HepG2 (cell line): ENCODE results near the gene P2RY11. TPM values are rescaled to one million over a fixed set of nuclear protein-coding genes. Genes with fewer than 3 reads are reported as not detected.

Experiments used
- ATAC-seq: fragments of 200-7000 bp; cut with Tn5 transposase; 3 replicates; pipeline ENCODE4 v1.9.1; 2020; ENCODE audit warnings: mild to moderate bottlenecking, moderate library complexity
- BruUV-seq: library from RNA; stranded (reverse); fragments of 400-500 nt; replicated peaks from 2 replicates; lab custom pipeline; 2021; lab: Mats Ljungman, UMichigan
- CTCF ChIA-PET: fragments of 300-600 bp; formaldehyde crosslinking; extraction: SDS; loops from one replicate; lab custom pipeline; 2021; ENCODE audit warnings: low total read pairs, inconsistent platforms, low intra/inter-chr PET ratio; lab: Yijun Ruan, JAX
- POLR2A ChIA-PET: fragments of 350-600 bp; sonication (Branson Sonifier 250); formaldehyde crosslinking; loops from one replicate; lab custom pipeline; 2020; ENCODE audit warnings: antibody characterized with exemption, inconsistent platforms; lab: Yijun Ruan, JAX
- DNase-seq: peaks from one replicate; pipeline ENCODE4 v3.0.0-alpha.2; 2015; ENCODE audit warnings: low spot score
- FAIRE-seq: peaks from 3 replicates; lab custom pipeline; 2011; peaks lifted over from hg19 to GRCh38; lab: Jason Lieb, UNC
- H2AFZ ChIP-seq: one replicate; pipeline ENCODE4 v1.6.1; 2011; ENCODE audit warnings: low read length, inconsistent platforms
- H3K27ac ChIP-seq: fragments of 300-600 bp; 3 replicates; pipeline ENCODE4 v1.8.0; 2011; ENCODE audit warnings: mixed run types, mild to moderate bottlenecking, mixed read lengths, low read length, inconsistent platforms; ENCODE audit not compliant: insufficient read depth; ENCODE audit errors: extremely low read length
- H3K27me3 ChIP-seq, 2 experiments: fragments of 200-600 bp in 1 of 2; 2 replicates in 1 of 2; 3 replicates in 1 of 2; pipeline versions ENCODE4 v1.6.0 to v1.8.0; 2011; ENCODE audit warnings: low read length in 2 of 2, mild to moderate bottlenecking in 2 of 2, moderate library complexity in 2 of 2, inconsistent platforms in 1 of 2; ENCODE audit not compliant: insufficient read depth in 2 of 2, control insufficient read depth in 1 of 2
- H3K36me3 ChIP-seq, 2 experiments: fragments of 200-600 bp in 1 of 2; replicated peaks in 1 of 2; 2 replicates in 1 of 2; 3 replicates in 1 of 2; pipeline versions ENCODE4 v1.5.1 to v1.8.0; 2011; ENCODE audit warnings: low read length in 2 of 2, inconsistent platforms in 1 of 2; ENCODE audit not compliant: insufficient read depth in 2 of 2, control insufficient read depth in 1 of 2
- H3K4me1 ChIP-seq: 2 replicates; pipeline ENCODE4 v1.5.1; 2012; ENCODE audit warnings: low read length, inconsistent platforms; ENCODE audit not compliant: insufficient read depth
- H3K4me2 ChIP-seq: 2 replicates; pipeline ENCODE4 v1.6.0; 2011; ENCODE audit warnings: low read depth, low read length, inconsistent platforms
- H3K4me3 ChIP-seq, 3 experiments: fragments of 200-600 bp in 1 of 3; sonication (generic), shearing (Covaris generic) in 1 of 3; replicated peaks in 1 of 3; 2 replicates each; pipeline ENCODE4 v1.5.1; 2011 to 2016; ENCODE audit warnings: low read length in 3 of 3, inconsistent platforms in 2 of 3, low read depth in 2 of 3, mild to moderate bottlenecking in 2 of 3, control low read depth in 1 of 3, mixed read lengths in 1 of 3; ENCODE audit not compliant: insufficient read depth in 1 of 3
- H3K79me2 ChIP-seq: one replicate; pipeline ENCODE4 v1.6.1; 2011; ENCODE audit warnings: low read length, inconsistent platforms; ENCODE audit not compliant: insufficient read depth
- H3K9ac ChIP-seq: 2 replicates; pipeline ENCODE4 v1.6.0; 2011; ENCODE audit warnings: mild to moderate bottlenecking, low read depth, low read length, inconsistent platforms; ENCODE audit not compliant: insufficient read depth
- H3K9me3 ChIP-seq: 2 replicates; pipeline ENCODE4 v1.5.1; 2012; ENCODE audit warnings: mild to moderate bottlenecking, low read length
- H4K20me1 ChIP-seq: 2 replicates; pipeline ENCODE4 v1.6.0; 2011; ENCODE audit warnings: inconsistent platforms, mild to moderate bottlenecking, low read length, moderate library complexity; ENCODE audit not compliant: insufficient read depth
- ASH2L ChIP-seq: fragments of 300-600, 200-600 bp; sonication (generic); IDR thresholded peaks from 2 replicates; pipeline ENCODE4 v1.7.0; 2017; ENCODE audit warnings: low read depth, mild to moderate bottlenecking, moderate library complexity, mixed read lengths, low read length; ENCODE audit not compliant: insufficient read length
- CC2D1A ChIP-seq: sonication (generic); formaldehyde crosslinking; IDR thresholded peaks from 2 replicates; pipeline ENCODE4 v1.8.1; 2023; ENCODE audit warnings: mild to moderate bottlenecking, missing genetic modification reagents
- HDAC6 ChIP-seq: fragments of 200-600 bp; sonication (generic); IDR thresholded peaks from 2 replicates; pipeline ENCODE4 v1.7.0; 2017; ENCODE audit warnings: mild to moderate bottlenecking, antibody characterized with exemption, low read length, low read depth
- HOXA7 ChIP-seq: sonication (generic); formaldehyde crosslinking; IDR thresholded peaks from 2 replicates; pipeline ENCODE4 v1.8.1; 2022; ENCODE audit warnings: mild to moderate bottlenecking, missing genetic modification reagents, moderate library complexity
- MZF1 ChIP-seq: sonication (generic); formaldehyde crosslinking; IDR thresholded peaks from 2 replicates; pipeline ENCODE4 v1.8.1; 2023; ENCODE audit warnings: mild to moderate bottlenecking, missing genetic modification reagents, borderline replicate concordance
- RBFOX2 ChIP-seq: fragments of 200-400 bp; formaldehyde crosslinking; IDR thresholded peaks from 2 replicates; pipeline ENCODE4 v1.6.1; 2017; ENCODE audit warnings: low read depth, mild to moderate bottlenecking, low read length
- SMC3 ChIP-seq: IDR thresholded peaks from 2 replicates; pipeline ENCODE4 v1.6.1; 2011; ENCODE audit warnings: low read length, improper control_type of control experiment
- ZFAT ChIP-seq: sonication (generic); formaldehyde crosslinking; conservative IDR thresholded peaks from 2 replicates; pipeline ENCODE4 v1.8.1; 2023; ENCODE audit warnings: missing genetic modification reagents, inconsistent platforms
- ZNF33B ChIP-seq: sonication (generic); formaldehyde crosslinking; IDR thresholded peaks from 2 replicates; pipeline ENCODE4 v1.5.1; 2020; ENCODE audit warnings: mild to moderate bottlenecking, missing genetic modification reagents
- WGBS: methylation state at CpG from one replicate; pipeline ENCODE4 v1.1.6; 2017; ENCODE audit warnings: low lambda C conversion rate; 5-methylcytosine and 5-hydroxymethylcytosine counted together
- in situ Hi-C: cut with HindIII; loops from 2 replicates; pipeline ENCODE4 v1.10.0; 2017; ENCODE audit warnings: low pct_unique_long_range_greater_than_20kb; ENCODE audit not compliant: extremely low pct_ligation_motif_present
- intact Hi-C: fragments of 100-400 bp; cut with micrococcal nuclease; formaldehyde crosslinking; loops from one replicate; pipeline ENCODE4 v1.10.0; 2022; ENCODE audit not compliant: unreplicated experiment
- polyA plus RNA-seq, 8 experiments: library from polyadenylated mRNA; depleted of rRNA in 3 of 8; stranded (reverse) in 7 of 8; unstranded in 1 of 8; fragments of >200 nt; fragmentation: Illumina TruSeq in 4 of 8; extraction: Trizol in 4 of 8; gene quantifications; 2 replicates each; pipeline versions ENCODE4 v1.2.1 to v1.2.3, GENCODE V29; 2011 to 2016; ENCODE audit warnings: low read depth in 4 of 8, missing spikeins in 1 of 8, mixed read lengths in 1 of 8; ENCODE audit not compliant: insufficient read depth in 1 of 8
- total RNA-seq, 5 experiments: library from RNA; depleted of rRNA; stranded (reverse); fragments of >200 nt; fragmentation: Illumina TruSeq; extraction: Trizol; gene quantifications; 2 replicates each; pipeline ENCODE4 v1.2.3, GENCODE V29; 2016; ENCODE audit warnings: low read depth in 1 of 5

Gene P2RY11
- total and polyA plus RNA-seq, 2 of the 13 experiments (the other 11 are each of a cell fraction or from before 2014, with no cell fraction given): 4.0 to 7.8 TPM

GRCh38 chr19:10092648-10093294 lies 18.7 kb upstream of the P2RY11 start:
- Histone ChIP-seq H3K4me1 (peaks cover 28% of the 10 kb centered on the region), H2AFZ (no peak overlapping the region), H3K9ac (no peak overlapping the region), H3K4me2 (no peak overlapping the region), H3K9me3 (no peaks in the 10 kb centered on the region), H3K27me3 (no peaks in the 10 kb centered on the region), H3K36me3 (peaks cover 2 to 4% of the 10 kb centered on the region in 2 experiments; a peak in 2 of 5 replicates), H3K27ac (no peak overlapping the region), H4K20me1 (no peaks in the 10 kb centered on the region), H3K79me2 (no peaks in the 10 kb centered on the region), H3K4me3 (no peak overlapping the region)
- ATAC-seq (no peak), DNase-seq (no peak), FAIRE-seq (no peak)
- CTCF ChIA-PET: no interaction called here
- intact Hi-C loops (no loop called here), in situ Hi-C loops (no loop called here)
- WGBS: 91% methylated on average over 6 of the region's 9 CpGs
- TF ChIP-seq MZF1 (CRISPR knock-in tag) (no peak), HDAC6 (no peak), ZNF33B (CRISPR knock-in tag) (no peak), ASH2L (no peak), SMC3 (no peak), ZFAT (CRISPR knock-in tag) (no peak), HOXA7 (CRISPR knock-in tag) (no peak), CC2D1A (CRISPR knock-in tag) (no peak), RBFOX2 (peak; percentile 29; the same call in 1 of the 2 replicates)
- no TSS peak for BruUV-seq
- POLR2A ChIA-PET: no interaction called here
